Body of pancreas (tissue), 4 donors: Measurements from ENCODE around the gene PLEKHA3.

Experiments used
- POLR2A ChIP-seq, 3 donors: fragments of 450-650 bp; IDR thresholded peaks; one replicate each; pipeline ENCODE4 v1.6.1; 2016; ENCODE audit warnings: antibody characterized with exemption in 3 of 3, mild to moderate bottlenecking in 2 of 3
- TF ChIP-seq, protein P1 (sequence below), 7 experiments: fragments of 450-650 bp in 4 of 7; fragments of 200-600 bp in 3 of 7; sonication (generic) in 3 of 7; IDR thresholded peaks; one replicate each; pipeline ENCODE4 v1.5.1; 2016 to 2019; ENCODE audit warnings: antibody characterized with exemption in 7 of 7

DNA sequence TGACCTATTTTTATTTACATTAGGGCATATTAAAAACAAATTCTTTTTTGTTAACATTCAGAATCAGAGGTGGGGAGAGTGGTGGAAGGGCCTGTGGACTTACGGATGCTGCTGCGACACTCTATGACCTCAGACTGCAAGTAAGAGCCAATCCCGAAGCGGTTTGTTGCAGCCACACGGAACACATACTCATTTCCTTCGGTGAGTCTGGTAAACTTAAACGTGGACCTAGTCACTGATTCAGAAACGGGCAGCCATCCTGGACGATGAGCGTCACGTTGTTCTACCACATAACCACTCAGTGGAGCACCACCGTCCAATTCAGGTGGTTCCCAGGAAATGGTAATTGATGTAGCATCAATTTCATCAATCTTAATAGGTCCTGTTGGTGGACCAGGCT lies 61.9 kb downstream of the PLEKHA3 start:
- TF ChIP-seq, protein P1, sequence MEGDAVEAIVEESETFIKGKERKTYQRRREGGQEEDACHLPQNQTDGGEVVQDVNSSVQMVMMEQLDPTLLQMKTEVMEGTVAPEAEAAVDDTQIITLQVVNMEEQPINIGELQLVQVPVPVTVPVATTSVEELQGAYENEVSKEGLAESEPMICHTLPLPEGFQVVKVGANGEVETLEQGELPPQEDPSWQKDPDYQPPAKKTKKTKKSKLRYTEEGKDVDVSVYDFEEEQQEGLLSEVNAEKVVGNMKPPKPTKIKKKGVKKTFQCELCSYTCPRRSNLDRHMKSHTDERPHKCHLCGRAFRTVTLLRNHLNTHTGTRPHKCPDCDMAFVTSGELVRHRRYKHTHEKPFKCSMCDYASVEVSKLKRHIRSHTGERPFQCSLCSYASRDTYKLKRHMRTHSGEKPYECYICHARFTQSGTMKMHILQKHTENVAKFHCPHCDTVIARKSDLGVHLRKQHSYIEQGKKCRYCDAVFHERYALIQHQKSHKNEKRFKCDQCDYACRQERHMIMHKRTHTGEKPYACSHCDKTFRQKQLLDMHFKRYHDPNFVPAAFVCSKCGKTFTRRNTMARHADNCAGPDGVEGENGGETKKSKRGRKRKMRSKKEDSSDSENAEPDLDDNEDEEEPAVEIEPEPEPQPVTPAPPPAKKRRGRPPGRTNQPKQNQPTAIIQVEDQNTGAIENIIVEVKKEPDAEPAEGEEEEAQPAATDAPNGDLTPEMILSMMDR (IDR thresholded peaks at IDR 0.05) = no peak
- no peak for TF ChIP-seq POLR2A (IDR thresholded peaks at IDR 0.05)
